ENCODE data around the gene FHL3.

The FHL3 gene

GRCh38 chr1:38005195-38006007, at the start of gene FHL3:
Gene FHL3, minus strand, starts transcription at chr1:38005514. Its CDS starts 6,102 bp downstream, at chr1:37999412.
- DNase-seq (ENCODE audit: low spot score) = peak; percentile 72

GRCh38 chr1:38053416-38054091, 48.2 kb upstream of the FHL3 start:
- DNase-seq (ENCODE audit: low spot score) = no peak

- no peak for DNase-seq (ENCODE audit: low spot score)
Observed at GRCh38 chr1:38052750-38053415, 47.6 kb upstream of the FHL3 start.

- no peak for DNase-seq (ENCODE audit: low spot score)
Observed at GRCh38 chr1:38051079-38051543, 45.8 kb upstream of the FHL3 start.

GRCh38 chr1:38050397-38051078, 45.2 kb upstream of the FHL3 start:
- no peak for DNase-seq (ENCODE audit: low spot score)

GRCh38 chr1:38047603-38048141, 42.4 kb upstream of the FHL3 start:
- peak; percentile 70 for DNase-seq (ENCODE audit: low spot score)

- peak; percentile 94 for DNase-seq (ENCODE audit: low spot score)
Observed at GRCh38 chr1:38046884-38047602, 41.7 kb upstream of the FHL3 start.

GRCh38 chr1:38046333-38046883, 41.1 kb upstream of the FHL3 start, which contains the start of gene POU3F1:
Gene POU3F1, minus strand, starts transcription at chr1:38046793. Its CDS starts 50 bp downstream, at chr1:38046743.
- DNase-seq (ENCODE audit: low spot score) = no peak

- no peak for DNase-seq (ENCODE audit: low spot score)
Observed at GRCh38 chr1:38045401-38046332, 40.4 kb upstream of the FHL3 start.

GRCh38 chr1:38044221-38045215, 39.2 kb upstream of the FHL3 start:
- no peak for DNase-seq (ENCODE audit: low spot score)

- DNase-seq (ENCODE audit: low spot score) = no peak
Observed at GRCh38 chr1:38043036-38043747, 37.9 kb upstream of the FHL3 start.

GRCh38 chr1:38041936-38042834, 36.9 kb upstream of the FHL3 start:
- no peak for DNase-seq (ENCODE audit: low spot score)

GRCh38 chr1:38039331-38040088, 34.2 kb upstream of the FHL3 start:
- no peak for DNase-seq (ENCODE audit: low spot score)

GRCh38 chr1:38038861-38039260, 33.5 kb upstream of the FHL3 start:
- DNase-seq (ENCODE audit: low spot score) = peak; percentile 71

- no peak for DNase-seq (ENCODE audit: low spot score)
Observed at GRCh38 chr1:38037221-38037939, 32.1 kb upstream of the FHL3 start.
